ENCODE results near the gene SRD5A1. TPM values are rescaled to one million over a fixed set of nuclear protein-coding genes. Genes with fewer than 3 reads are reported as not detected.

The SRD5A1 gene
- total RNA-seq, 1 donor from 2014 or later = 8.0 TPM

DNA sequence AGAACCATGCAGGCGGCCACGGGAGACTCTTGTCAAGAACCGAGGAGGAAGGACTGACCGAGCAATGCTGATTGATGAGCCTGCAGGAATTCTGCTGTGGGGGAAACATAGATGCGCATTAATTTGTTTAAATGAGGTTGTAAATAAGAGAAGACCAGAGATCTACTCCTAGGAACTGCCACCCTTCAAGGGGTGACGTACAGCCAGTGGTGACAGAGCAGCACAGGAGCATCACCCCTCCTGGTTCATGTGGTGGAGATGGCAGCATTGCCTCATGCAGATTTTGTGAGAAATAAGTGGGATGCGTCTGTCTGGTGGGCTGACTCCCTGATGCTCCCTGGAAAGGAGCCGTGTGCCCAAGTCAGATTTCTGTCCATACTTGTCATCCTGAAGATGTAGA, 22.2 kb downstream of the SRD5A1 start:
- no peak for DNase-seq
- peaks cover 6% of the 10 kb centered on the region for H3K36me3 ChIP-seq

GRCh38 chr5:6656680-6657079, 23.4 kb downstream of the SRD5A1 start:
- DNase-seq (no peak), ATAC-seq (no peak)

More for the DNA sequence above, 22.2 kb downstream of the SRD5A1 start:
- TF ChIP-seq, protein P1, sequence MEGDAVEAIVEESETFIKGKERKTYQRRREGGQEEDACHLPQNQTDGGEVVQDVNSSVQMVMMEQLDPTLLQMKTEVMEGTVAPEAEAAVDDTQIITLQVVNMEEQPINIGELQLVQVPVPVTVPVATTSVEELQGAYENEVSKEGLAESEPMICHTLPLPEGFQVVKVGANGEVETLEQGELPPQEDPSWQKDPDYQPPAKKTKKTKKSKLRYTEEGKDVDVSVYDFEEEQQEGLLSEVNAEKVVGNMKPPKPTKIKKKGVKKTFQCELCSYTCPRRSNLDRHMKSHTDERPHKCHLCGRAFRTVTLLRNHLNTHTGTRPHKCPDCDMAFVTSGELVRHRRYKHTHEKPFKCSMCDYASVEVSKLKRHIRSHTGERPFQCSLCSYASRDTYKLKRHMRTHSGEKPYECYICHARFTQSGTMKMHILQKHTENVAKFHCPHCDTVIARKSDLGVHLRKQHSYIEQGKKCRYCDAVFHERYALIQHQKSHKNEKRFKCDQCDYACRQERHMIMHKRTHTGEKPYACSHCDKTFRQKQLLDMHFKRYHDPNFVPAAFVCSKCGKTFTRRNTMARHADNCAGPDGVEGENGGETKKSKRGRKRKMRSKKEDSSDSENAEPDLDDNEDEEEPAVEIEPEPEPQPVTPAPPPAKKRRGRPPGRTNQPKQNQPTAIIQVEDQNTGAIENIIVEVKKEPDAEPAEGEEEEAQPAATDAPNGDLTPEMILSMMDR (IDR thresholded peaks at IDR 0.05) = no peak
- no peak for ATAC-seq
- no peaks in the 10 kb centered on the region for H3K27me3 ChIP-seq
- intact Hi-C loops (cut with DNase I) = no loop called here
- H3K4me1 ChIP-seq = no peaks in the 10 kb centered on the region
- H3K4me3 ChIP-seq = no peak overlapping the region
- H3K27ac ChIP-seq = no peak overlapping the region
- H3K9me3 ChIP-seq = no peaks in the 10 kb centered on the region

GRCh38 chr5:6659941-6660684, 26.9 kb downstream of the SRD5A1 start:
- TF ChIP-seq, protein P1 (IDR thresholded peaks at IDR 0.05) = no peak
- Histone ChIP-seq H3K9me3 (no peaks in the 10 kb centered on the region), H3K27me3 (no peaks in the 10 kb centered on the region), H3K4me3 (no peak overlapping the region), H3K4me1 (no peaks in the 10 kb centered on the region), H3K36me3 (peaks cover 3% of the 10 kb centered on the region), H3K27ac (no peak overlapping the region)
- ATAC-seq (no peak), DNase-seq (no peak)
- intact Hi-C loops (cut with DNase I) = no loop called here

More at GRCh38 chr5:6656680-6657079, 23.4 kb downstream of the SRD5A1 start:
- H3K36me3 ChIP-seq = peaks cover 6% of the 10 kb centered on the region
- H3K4me3 ChIP-seq = no peak overlapping the region
- H3K27ac ChIP-seq = no peak overlapping the region
- H3K27me3 ChIP-seq = no peaks in the 10 kb centered on the region
- TF ChIP-seq, protein P1 (IDR thresholded peaks at IDR 0.05) = no peak
- H3K9me3 ChIP-seq = no peaks in the 10 kb centered on the region
- no peaks in the 10 kb centered on the region for H3K4me1 ChIP-seq
- intact Hi-C loops (cut with DNase I) = no loop called here

- H3K27me3 ChIP-seq = no peaks in the 10 kb centered on the region
- ATAC-seq (no peak), DNase-seq (no peak)
- H3K9me3 ChIP-seq = no peaks in the 10 kb centered on the region
- H3K27ac ChIP-seq = no peak overlapping the region
- no peaks in the 10 kb centered on the region for H3K4me1 ChIP-seq
- intact Hi-C loops (cut with DNase I) = no loop called here
- no peaks in the 10 kb centered on the region for H3K36me3 ChIP-seq
- H3K4me3 ChIP-seq = no peak overlapping the region
- TF ChIP-seq, protein P1 (IDR thresholded peaks at IDR 0.05) = no peak
Observed at GRCh38 chr5:6660688-6661087, 27.4 kb downstream of the SRD5A1 start.

DNA sequence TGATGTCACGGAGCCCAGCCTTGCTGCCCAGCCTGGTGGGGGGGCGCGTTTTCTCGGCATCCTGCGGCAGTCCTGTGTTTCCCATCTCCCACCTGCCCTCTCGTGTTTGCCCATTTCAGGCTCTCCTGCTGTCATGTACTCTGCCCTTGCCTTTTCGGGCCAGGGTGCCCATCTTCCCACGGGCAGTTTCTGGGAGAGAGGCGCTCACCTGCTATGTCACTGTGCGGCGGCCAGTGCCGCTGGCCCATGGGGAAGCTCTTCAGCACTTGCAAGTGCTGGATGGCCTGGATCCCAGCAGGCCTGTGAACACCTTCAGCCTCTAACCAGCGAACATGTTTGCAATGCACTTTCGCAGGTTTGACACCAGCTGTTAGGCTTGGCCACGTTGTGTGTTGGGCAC, 33.5 kb downstream of the SRD5A1 start:
- no peak overlapping the region for H3K27ac ChIP-seq
- no peak overlapping the region for H3K4me3 ChIP-seq
- ATAC-seq (no peak), DNase-seq (no peak)
- intact Hi-C loops (cut with DNase I) = no loop called here
- H3K4me1 ChIP-seq = no peaks in the 10 kb centered on the region
- TF ChIP-seq, protein P1 (IDR thresholded peaks at IDR 0.05) = no peak
- no peaks in the 10 kb centered on the region for H3K27me3 ChIP-seq
- H3K9me3 ChIP-seq = no peaks in the 10 kb centered on the region
- no peaks in the 10 kb centered on the region for H3K36me3 ChIP-seq
